Fibroblast of mammary gland (primary cell): ENCODE data around the gene RMI2.

ENCODE experiments used
- DNase-seq: peaks from one replicate; pipeline ENCODE4 v3.0.0-alpha.2; 2010; ENCODE audit warnings: low read depth
- H3K4me3 ChIP-seq: 2 replicates; pipeline ENCODE4 v1.5.1; 2011; ENCODE audit warnings: low read depth, mild to moderate bottlenecking, low read length, moderate library complexity; ENCODE audit not compliant: control insufficient read depth
- TF ChIP-seq, protein P1 (sequence below): conservative IDR thresholded peaks from 2 replicates; pipeline ENCODE4 v1.5.1; 2011; ENCODE audit warnings: low read depth, low read length, inconsistent platforms; ENCODE audit not compliant: control insufficient read depth, insufficient read depth

The RMI2 gene

GRCh38 chr16:11349599-11350276, 4.5 kb downstream of the RMI2 start:
- TF ChIP-seq, protein P1, sequence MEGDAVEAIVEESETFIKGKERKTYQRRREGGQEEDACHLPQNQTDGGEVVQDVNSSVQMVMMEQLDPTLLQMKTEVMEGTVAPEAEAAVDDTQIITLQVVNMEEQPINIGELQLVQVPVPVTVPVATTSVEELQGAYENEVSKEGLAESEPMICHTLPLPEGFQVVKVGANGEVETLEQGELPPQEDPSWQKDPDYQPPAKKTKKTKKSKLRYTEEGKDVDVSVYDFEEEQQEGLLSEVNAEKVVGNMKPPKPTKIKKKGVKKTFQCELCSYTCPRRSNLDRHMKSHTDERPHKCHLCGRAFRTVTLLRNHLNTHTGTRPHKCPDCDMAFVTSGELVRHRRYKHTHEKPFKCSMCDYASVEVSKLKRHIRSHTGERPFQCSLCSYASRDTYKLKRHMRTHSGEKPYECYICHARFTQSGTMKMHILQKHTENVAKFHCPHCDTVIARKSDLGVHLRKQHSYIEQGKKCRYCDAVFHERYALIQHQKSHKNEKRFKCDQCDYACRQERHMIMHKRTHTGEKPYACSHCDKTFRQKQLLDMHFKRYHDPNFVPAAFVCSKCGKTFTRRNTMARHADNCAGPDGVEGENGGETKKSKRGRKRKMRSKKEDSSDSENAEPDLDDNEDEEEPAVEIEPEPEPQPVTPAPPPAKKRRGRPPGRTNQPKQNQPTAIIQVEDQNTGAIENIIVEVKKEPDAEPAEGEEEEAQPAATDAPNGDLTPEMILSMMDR: no peak
- no peak overlapping the region for H3K4me3 ChIP-seq
- peak; percentile 86 for DNase-seq

- no peak for DNase-seq
- TF ChIP-seq, protein P1: no peak
- H3K4me3 ChIP-seq: no peak overlapping the region
Measured at GRCh38 chr16:11350519-11350918, 5.3 kb downstream of the RMI2 start.

DNA sequence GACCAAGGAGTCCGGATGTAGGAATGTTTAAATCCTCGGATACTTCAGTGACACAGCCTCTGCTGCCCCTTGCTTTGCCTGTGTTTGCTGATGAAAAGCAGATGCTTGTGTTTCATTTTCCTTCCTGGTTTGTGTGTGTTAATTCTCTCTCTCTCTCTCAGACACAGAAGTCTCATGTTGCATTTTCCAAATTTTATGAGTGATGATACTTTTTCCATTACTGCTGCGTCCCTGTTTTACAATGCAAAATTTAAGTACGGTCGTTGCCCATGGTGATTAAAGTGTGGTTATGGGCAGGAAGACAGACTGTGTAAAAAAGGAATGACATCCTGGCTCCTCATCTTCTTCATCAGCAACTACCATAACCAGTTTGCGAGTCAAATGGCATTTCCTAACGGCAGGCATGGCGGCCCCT, 5.7 kb downstream of the RMI2 start:
- no peak overlapping the region for H3K4me3 ChIP-seq
- DNase-seq: peak; percentile 85
- TF ChIP-seq, protein P1: no peak

DNA sequence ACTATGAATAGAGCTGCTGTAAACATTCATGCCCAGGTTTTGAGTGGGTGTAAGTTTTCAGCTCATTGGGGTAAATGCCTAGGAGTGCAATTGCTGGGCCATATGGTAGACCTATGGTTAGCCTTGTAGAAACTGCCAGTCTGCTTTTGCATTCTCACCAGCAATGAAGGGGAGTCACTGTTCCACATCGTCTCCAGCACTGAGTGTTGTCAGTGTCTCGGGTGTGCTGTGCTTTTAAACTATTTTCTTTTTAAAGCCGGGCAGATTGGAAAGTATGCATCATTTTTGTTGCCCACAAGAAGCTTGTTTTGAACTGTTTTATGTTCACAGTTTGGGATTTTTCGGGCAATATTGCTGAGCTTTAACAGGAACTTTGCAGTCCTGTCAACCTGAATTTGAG, 7.9 kb downstream of the RMI2 start:
- TF ChIP-seq, protein P1: no peak
- no peak overlapping the region for H3K4me3 ChIP-seq
- no peak for DNase-seq

DNA sequence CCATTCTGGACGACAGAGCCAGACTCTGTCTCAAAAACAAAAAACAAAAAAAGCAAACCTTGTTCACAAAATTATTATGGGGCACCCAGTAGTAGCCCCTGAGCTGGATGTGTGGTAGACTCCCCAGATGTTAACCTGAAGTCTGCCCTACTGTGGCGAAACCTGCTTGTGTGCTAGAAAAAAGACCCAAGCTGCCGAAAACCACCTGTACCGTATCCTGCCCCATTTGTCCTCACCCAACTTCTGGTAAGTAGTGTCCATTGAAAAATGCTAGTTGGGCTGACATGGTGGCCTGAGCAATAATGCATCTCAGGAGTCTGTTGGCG, 9.1 kb downstream of the RMI2 start:
- H3K4me3 ChIP-seq: no peak overlapping the region
- DNase-seq: no peak
- TF ChIP-seq, protein P1: no peak

DNA sequence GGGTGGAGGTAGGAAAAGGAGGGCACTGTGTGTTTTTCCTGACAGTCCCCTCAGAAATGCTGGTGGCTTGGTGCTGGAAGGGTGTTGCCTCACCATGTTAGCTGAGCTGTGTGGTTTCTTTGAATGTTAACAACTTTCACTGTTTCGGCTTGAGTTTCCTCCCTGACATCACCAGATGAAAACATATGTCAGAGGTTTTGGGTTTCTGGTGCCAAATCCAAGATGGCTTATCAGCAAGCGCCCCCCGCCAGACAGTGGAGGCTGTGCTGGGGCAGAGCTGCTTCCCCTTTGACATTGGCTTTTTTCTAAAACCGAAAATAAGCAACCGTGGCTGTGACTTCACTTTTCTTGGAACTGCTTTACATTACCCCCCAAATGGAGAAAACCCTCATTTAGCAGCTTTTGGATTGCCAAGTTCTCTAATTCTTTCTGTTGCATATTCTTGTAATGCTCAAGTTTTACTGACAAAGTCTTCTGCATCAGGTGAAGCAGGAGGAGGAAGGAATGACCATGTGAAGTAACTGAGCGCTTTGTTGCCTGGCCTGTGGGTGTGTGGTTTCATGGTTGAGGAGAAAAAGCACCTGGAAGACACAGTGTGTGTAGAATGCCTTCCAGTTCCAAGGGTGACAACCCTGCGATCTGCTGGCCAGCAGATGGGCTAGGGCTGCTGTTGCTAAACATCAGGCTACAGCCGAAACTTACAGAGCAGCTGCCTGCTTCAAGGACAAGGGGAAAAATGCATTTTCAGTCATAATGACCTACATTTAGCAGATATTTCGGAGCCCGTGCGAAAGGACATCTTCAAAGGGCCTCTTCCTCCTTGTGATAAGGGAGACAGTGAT, 9.7 kb downstream of the RMI2 start:
- H3K4me3 ChIP-seq: no peak overlapping the region
- peak; percentile 29 for DNase-seq
- TF ChIP-seq, protein P1: no peak
